ENCODE measurements around the gene AKAP3. TPM values are rescaled to one million over a fixed set of nuclear protein-coding genes. Genes with fewer than 3 reads are reported as not detected.

AKAP3 gene
- total RNA-seq, 1 donor from 2014 or later, result 1.4 TPM

DNA sequence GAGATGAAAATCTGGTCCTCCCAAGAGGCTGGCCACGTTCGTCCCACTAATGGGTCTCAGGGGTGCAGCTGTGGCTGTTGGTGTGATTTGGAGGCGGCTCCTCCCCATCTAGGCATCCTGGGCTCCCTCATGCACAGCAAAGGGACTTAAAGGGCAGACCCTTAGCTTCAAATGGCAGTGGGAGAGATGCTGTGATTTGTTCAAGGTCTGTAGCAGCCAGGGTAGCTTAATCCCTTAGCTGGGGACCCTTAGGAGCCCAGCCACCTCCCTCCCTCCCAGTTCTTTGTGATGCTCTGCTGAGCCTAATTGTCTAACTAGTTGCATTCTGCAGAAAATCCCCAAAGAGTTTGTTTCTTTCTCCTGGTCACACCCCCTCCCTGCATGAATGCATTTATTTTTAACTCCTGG lies 68.6 kb downstream of the AKAP3 start:
- Histone ChIP-seq H3K79me2 (ENCODE audit: insufficient read depth, low read length) (no peaks in the 10 kb centered on the region), H3K27ac (ENCODE audit: low read depth, low read length) (no peak overlapping the region), H3K4me3 (ENCODE audit: insufficient read depth, low read depth, low read length) (no peak overlapping the region), H3K9me3 (ENCODE audit: insufficient read depth, low read depth, low read length) (no peaks in the 10 kb centered on the region), H4K20me1 (ENCODE audit: insufficient read depth, low read length) (no peaks in the 10 kb centered on the region), H3K36me3 (ENCODE audit: insufficient read depth, low read length) (no peaks in the 10 kb centered on the region), H3K4me2 (ENCODE audit: low read length) (no peak overlapping the region), H2AFZ (ENCODE audit: low read depth, low read length) (no peak overlapping the region), H3K9ac (ENCODE audit: low read length) (no peak overlapping the region), H3K27me3 (ENCODE audit: insufficient read depth, low read length) (no peaks in the 10 kb centered on the region), H3K4me1 (ENCODE audit: insufficient read depth, low read length) (no peaks in the 10 kb centered on the region)
- DNase-seq (ENCODE audit: low read depth), result no peak
- Mint-ChIP-seq H3K4me1 (ENCODE audit: low read depth, unreplicated experiment) (no peaks in the 10 kb centered on the region), H3K27me3 (ENCODE audit: low read depth, unreplicated experiment) (peaks cover 11% of the 10 kb centered on the region), H3K36me3 (ENCODE audit: low read depth, unreplicated experiment) (no peaks in the 10 kb centered on the region), H3K27ac (ENCODE audit: unreplicated experiment) (no peak overlapping the region), H3K4me3 (ENCODE audit: unreplicated experiment) (no peak overlapping the region), H3K9me3 (ENCODE audit: unreplicated experiment) (peaks cover 3% of the 10 kb centered on the region)
- FAIRE-seq, result no peak
- TF ChIP-seq, protein P1, sequence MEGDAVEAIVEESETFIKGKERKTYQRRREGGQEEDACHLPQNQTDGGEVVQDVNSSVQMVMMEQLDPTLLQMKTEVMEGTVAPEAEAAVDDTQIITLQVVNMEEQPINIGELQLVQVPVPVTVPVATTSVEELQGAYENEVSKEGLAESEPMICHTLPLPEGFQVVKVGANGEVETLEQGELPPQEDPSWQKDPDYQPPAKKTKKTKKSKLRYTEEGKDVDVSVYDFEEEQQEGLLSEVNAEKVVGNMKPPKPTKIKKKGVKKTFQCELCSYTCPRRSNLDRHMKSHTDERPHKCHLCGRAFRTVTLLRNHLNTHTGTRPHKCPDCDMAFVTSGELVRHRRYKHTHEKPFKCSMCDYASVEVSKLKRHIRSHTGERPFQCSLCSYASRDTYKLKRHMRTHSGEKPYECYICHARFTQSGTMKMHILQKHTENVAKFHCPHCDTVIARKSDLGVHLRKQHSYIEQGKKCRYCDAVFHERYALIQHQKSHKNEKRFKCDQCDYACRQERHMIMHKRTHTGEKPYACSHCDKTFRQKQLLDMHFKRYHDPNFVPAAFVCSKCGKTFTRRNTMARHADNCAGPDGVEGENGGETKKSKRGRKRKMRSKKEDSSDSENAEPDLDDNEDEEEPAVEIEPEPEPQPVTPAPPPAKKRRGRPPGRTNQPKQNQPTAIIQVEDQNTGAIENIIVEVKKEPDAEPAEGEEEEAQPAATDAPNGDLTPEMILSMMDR (IDR thresholded peaks at IDR 0.05; ENCODE audit: insufficient read depth, low read depth, low read length), result no peak
- TF ChIP-seq EZH2 (IDR thresholded peaks at IDR 0.05; ENCODE audit: insufficient read depth, low read length), result no peak

DNA sequence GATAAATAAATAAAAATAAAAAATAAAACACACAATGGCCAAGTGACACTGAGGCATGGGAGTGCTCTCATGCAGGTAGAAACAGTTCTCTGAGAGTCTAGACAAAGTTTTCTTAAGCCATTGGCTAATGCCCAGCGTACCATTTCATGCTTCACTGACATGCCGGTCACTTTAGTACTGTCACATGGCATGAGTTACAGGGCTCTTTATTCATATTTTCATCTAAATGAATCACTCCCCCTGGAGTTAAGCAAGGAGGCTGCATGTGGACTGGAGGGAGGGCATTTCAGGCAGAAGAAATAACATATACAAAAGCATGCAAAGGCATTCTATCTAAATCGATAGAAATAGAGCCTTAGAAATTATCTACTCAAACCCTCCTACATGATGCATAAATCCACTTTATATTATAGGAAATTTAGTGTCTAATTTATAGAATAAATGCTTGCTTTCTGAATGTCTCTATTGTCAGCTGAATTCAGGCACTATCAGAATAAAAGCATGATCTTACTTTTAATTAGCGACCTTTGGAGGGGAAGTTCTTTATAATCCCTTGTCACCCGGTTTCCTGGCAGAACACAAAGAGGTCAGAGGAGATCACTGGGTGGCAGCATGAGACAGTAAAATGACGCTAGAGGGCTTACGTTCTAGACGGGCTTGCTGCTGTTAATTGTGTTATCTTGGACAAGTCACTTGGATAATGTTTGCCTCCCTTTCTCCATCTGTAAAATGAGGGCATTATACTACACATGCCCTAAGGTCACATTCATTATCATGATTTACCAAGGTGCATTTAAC lies 69.3 kb downstream of the AKAP3 start:
- H3K9me3 Mint-ChIP-seq (ENCODE audit: unreplicated experiment), result peaks cover 3% of the 10 kb centered on the region
- H3K79me2 ChIP-seq (ENCODE audit: insufficient read depth, low read length), result no peaks in the 10 kb centered on the region
- H3K4me2 ChIP-seq (ENCODE audit: low read length), result no peak overlapping the region
- TF ChIP-seq, protein P1 (IDR thresholded peaks at IDR 0.05; ENCODE audit: insufficient read depth, low read depth, low read length), result peak; percentile 29
- TF ChIP-seq EZH2 (IDR thresholded peaks at IDR 0.05; ENCODE audit: insufficient read depth, low read length), result no peak
- no peak overlapping the region for H3K4me3 Mint-ChIP-seq (ENCODE audit: unreplicated experiment)
- H3K4me1 Mint-ChIP-seq (ENCODE audit: low read depth, unreplicated experiment), result no peaks in the 10 kb centered on the region
- H2AFZ ChIP-seq (ENCODE audit: low read depth, low read length), result no peak overlapping the region
- H3K27ac ChIP-seq (ENCODE audit: low read depth, low read length), result no peak overlapping the region
- H3K9ac ChIP-seq (ENCODE audit: low read length), result no peak overlapping the region
- FAIRE-seq (no peak), DNase-seq (ENCODE audit: low read depth) (no peak)
- no peaks in the 10 kb centered on the region for H3K27me3 ChIP-seq (ENCODE audit: insufficient read depth, low read length)
- H3K4me1 ChIP-seq (ENCODE audit: insufficient read depth, low read length), result no peaks in the 10 kb centered on the region
- no peak overlapping the region for H3K4me3 ChIP-seq (ENCODE audit: insufficient read depth, low read depth, low read length)
- H3K36me3 ChIP-seq (ENCODE audit: insufficient read depth, low read length), result no peaks in the 10 kb centered on the region
- no peaks in the 10 kb centered on the region for H3K36me3 Mint-ChIP-seq (ENCODE audit: low read depth, unreplicated experiment)
- peaks cover 11% of the 10 kb centered on the region for H3K27me3 Mint-ChIP-seq (ENCODE audit: low read depth, unreplicated experiment)
- no peaks in the 10 kb centered on the region for H3K9me3 ChIP-seq (ENCODE audit: insufficient read depth, low read depth, low read length)
- no peaks in the 10 kb centered on the region for H4K20me1 ChIP-seq (ENCODE audit: insufficient read depth, low read length)
- no peak overlapping the region for H3K27ac Mint-ChIP-seq (ENCODE audit: unreplicated experiment)

DNA sequence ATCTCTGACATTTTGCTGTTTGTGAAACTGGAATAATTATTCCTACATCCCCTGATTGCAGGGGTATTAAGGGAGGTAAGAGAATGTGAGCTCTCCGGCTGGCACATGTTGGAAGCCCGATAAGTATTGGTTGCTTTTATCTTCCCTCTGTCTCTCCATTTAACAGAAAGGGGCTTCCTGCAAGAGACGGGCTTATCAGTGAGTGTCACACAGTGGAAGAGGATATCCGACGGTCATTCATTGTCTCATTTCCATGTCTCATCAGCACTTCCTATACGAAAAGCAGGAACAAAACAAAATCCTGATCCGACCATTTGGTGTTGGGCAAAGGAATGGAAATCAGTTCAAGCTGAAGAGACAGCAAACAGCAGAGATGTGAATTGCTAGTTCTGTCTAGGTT lies 76.2 kb downstream of the AKAP3 start:
- FAIRE-seq (no peak), DNase-seq (ENCODE audit: low read depth) (no peak)
- Mint-ChIP-seq H3K27ac (ENCODE audit: unreplicated experiment) (no peak overlapping the region), H3K4me3 (ENCODE audit: unreplicated experiment) (no peak overlapping the region), H3K4me1 (ENCODE audit: low read depth, unreplicated experiment) (peaks cover 3% of the 10 kb centered on the region), H3K27me3 (ENCODE audit: low read depth, unreplicated experiment) (peaks cover 2% of the 10 kb centered on the region), H3K36me3 (ENCODE audit: low read depth, unreplicated experiment) (no peaks in the 10 kb centered on the region), H3K9me3 (ENCODE audit: unreplicated experiment) (no peaks in the 10 kb centered on the region)
- Histone ChIP-seq H3K4me3 (ENCODE audit: insufficient read depth, low read depth, low read length) (no peak overlapping the region), H3K27ac (ENCODE audit: low read depth, low read length) (no peak overlapping the region), H3K9ac (ENCODE audit: low read length) (no peak overlapping the region), H3K4me1 (ENCODE audit: insufficient read depth, low read length) (no peaks in the 10 kb centered on the region), H3K36me3 (ENCODE audit: insufficient read depth, low read length) (no peaks in the 10 kb centered on the region), H3K9me3 (ENCODE audit: insufficient read depth, low read depth, low read length) (no peaks in the 10 kb centered on the region), H4K20me1 (ENCODE audit: insufficient read depth, low read length) (no peaks in the 10 kb centered on the region), H3K4me2 (ENCODE audit: low read length) (no peak overlapping the region), H3K27me3 (ENCODE audit: insufficient read depth, low read length) (no peaks in the 10 kb centered on the region), H3K79me2 (ENCODE audit: insufficient read depth, low read length) (no peaks in the 10 kb centered on the region), H2AFZ (ENCODE audit: low read depth, low read length) (no peak overlapping the region)
- TF ChIP-seq, protein P1 (IDR thresholded peaks at IDR 0.05; ENCODE audit: insufficient read depth, low read depth, low read length), result no peak
- TF ChIP-seq EZH2 (IDR thresholded peaks at IDR 0.05; ENCODE audit: insufficient read depth, low read length), result no peak
